Measurements from ENCODE around the gene MS4A6E.
"Not testable (repeated sequence)": the region's sequence is repeated elsewhere in the genome, so short reads cannot be mapped to it uniquely, and the experiment has no call there.

Gene MS4A6E

DNA sequence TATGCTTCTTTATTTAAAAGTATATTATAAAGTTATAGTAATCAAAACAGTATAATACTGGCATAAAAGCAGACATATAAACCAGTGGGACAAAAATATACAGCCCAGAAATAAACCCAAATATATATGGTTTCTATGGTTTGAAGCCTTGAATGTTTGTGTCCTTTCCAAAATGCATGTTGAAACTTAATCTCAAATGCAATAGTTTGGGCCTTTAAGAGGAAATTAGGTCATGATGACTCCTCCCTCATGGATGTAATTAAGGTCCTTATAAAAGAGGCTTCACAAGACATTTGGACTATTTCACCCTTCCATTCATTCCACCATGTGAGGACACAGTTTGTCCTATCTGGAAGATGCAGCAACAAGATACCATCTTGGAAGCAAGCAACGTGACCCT, at the start of gene MS4A6E:
Gene MS4A6E (plus strand): TSS at position 301 of the 400 bp plus-strand sequence. CDS start 7,641 bp downstream, outside the sequence.
- DNase-seq (ENCODE audit: low read depth), result no peak

DNA sequence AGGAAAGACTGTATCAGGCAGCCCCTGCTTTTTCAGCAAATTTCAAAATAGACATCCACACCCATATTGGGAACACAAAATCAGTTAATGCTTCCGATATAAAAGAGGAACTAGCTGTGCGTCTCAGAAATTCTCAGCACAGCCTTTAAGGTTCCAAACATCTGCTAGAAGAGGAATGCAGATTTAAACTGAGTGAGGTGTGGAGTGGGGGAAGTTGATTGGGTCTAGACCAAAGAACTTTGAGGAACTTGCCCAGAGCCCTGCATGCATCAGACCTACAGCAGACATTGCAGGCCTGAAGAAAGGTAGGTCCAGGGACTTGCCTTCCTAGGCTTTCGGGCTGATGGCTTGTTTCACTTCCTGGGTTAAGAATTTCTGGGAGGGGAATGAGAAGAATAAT, 46.6 kb upstream of the MS4A6E start, which contains the start of gene MS4A4A:
Gene MS4A4A (plus strand): TSS at position 255 of the 400 bp plus-strand sequence. CDS start 10 bp downstream, at position 265.
- DNase-seq (ENCODE audit: low read depth), result no peak

GRCh38 chr11:60281485-60281884, 45.6 kb upstream of the MS4A6E start:
- DNase-seq (ENCODE audit: low read depth), result no peak

DNA sequence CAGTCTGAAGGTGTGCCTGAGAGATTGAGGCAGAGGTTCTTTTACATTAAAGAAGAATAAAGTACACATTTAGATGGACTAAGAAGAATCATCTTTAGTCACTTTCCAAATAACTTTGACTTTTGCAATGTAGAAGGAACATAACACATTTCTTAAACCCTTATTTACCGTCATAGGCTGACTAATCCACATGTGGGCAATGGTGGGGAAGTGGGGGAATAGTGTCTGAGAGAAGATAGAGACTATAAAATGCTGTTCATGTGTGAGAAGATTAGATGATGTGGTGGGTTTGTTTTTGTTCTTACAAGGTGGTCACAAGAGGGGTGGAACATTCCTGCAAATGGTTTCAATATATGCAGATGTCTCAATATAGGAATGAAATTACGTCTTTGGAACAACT, 44.8 kb upstream of the MS4A6E start:
- no peak for DNase-seq (ENCODE audit: low read depth)

GRCh38 chr11:60285411-60286126, 41.5 kb upstream of the MS4A6E start:
- DNase-seq (ENCODE audit: low read depth), result not testable (repeated sequence)

GRCh38 chr11:60288531-60288930, 38.5 kb upstream of the MS4A6E start:
- DNase-seq (ENCODE audit: low read depth), result no peak

GRCh38 chr11:60292145-60292544, 34.9 kb upstream of the MS4A6E start:
- no peak for DNase-seq (ENCODE audit: low read depth)

GRCh38 chr11:60301178-60301577, 25.9 kb upstream of the MS4A6E start:
- DNase-seq (ENCODE audit: low read depth), result no peak

DNA sequence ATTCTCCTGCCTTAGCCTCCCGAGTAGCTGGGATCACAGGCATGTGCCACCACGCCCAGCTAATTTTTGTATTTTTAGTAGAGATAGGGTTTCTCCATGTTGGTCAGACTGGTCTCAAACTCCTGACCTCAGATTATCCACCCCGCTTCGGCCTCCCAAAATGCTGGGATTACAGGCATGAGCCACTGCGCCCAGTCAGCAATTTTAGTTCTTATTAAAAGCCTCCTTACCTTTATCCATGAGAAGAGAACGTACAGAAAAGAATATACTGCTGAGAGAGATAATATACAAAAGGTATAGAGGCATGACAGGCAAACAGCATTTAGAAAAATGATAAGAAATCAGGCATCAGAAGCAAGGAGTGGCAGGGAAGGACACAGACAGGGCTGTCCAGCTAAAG, 25.2 kb upstream of the MS4A6E start:
- DNase-seq (ENCODE audit: low read depth), result not testable (repeated sequence)

DNA sequence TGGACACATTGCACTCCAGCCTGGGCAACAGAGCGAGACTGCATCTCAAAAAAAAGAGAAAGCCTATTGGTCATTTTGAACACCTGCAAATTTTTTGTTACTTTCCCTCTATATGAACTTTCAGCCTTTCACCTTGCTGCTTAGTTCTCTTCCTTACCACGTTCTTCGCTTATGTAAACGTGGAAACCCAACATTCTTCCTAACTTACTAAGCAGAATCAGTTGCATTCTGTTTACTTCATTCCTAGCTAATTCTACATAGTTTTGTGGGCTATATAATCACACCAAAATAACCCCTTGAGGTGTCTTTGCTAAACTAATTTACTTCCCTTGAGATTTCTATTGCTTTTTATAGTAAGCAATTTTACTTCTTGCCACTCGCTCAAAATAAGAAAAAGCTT, 23.4 kb upstream of the MS4A6E start:
- no peak for DNase-seq (ENCODE audit: low read depth)

- DNase-seq (ENCODE audit: low read depth), result peak; percentile 3
These were observed 21.0 kb upstream of the MS4A6E start for GRCh38 chr11:60305906-60306619.

GRCh38 chr11:60307507-60308195, 19.4 kb upstream of the MS4A6E start:
- DNase-seq (ENCODE audit: low read depth), result no peak

DNA sequence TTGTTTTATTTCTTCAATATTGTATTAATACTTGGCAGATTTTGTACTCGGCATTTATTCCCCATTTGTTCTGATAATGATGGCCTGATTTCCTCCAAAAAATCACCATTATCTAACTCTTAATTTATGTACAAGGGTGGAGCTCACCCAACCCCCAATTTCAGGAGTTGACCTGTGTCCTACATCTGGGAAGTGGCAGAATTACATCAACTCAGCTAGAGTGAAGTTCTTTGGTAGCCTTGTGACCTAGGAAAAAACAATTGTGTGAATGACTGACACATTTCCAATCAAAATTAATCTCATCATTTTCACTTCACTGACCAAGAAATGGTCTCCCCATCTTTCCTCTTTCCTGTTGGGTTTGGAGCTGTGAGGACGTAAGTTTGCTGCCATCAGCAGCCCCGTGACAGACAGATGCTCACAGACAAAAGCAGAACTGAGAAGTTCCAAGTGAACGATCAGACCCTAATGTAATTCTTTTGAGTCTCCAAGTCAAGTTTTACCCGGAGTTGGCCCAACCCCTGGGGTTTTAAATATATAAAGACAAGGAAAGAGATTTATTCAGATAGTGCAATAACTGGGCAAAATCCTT, 16.6 kb upstream of the MS4A6E start:
- DNase-seq (ENCODE audit: low read depth), result no peak

- DNase-seq (ENCODE audit: low read depth), result no peak
These were observed 12.3 kb upstream of the MS4A6E start for GRCh38 chr11:60314635-60315321.

GRCh38 chr11:60315871-60316270, 11.2 kb upstream of the MS4A6E start:
- no peak for DNase-seq (ENCODE audit: low read depth)

- no peak for DNase-seq (ENCODE audit: low read depth)
These were observed 10.7 kb upstream of the MS4A6E start for GRCh38 chr11:60316317-60316716.

DNA sequence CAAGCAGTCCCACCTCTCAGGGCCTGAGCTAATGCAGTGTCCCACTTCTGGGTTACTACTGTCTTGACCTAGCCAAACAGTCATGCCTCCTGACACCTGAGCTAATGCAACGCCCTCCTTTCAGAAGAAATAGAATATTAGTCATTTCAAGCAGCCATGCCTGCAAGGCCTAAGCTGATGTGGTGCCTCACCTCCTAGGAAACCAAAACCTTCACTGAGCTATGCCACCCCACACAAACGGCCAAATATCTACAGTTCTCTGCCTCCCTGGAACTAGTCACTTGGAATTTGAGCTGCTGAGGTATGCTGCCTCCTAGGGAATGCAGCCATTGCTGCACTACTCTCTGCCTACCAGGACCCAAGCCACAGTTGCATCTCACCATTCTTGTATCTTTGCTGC, 8.3 kb upstream of the MS4A6E start:
- DNase-seq (ENCODE audit: low read depth), result no peak

GRCh38 chr11:60321051-60321450, 6.0 kb upstream of the MS4A6E start:
- DNase-seq (ENCODE audit: low read depth), result no peak

DNA sequence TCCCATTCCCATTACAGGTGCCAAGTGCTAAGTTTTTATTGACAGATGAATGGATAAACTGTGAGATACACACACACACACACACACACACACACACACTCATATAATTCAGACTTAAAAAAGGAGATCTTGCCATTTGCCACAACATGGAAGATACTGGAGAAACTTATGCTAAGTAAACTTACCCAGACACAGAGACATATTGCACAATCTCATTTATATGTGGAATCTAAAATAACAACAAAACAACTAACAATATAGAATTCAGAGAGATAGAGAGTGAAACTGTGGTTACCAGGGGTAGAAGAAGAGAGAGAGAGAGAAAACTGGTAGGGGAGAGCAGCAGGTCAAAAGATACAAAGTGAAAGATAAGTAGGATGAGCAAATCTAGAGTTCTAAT, 1.4 kb downstream of the MS4A6E start:
- DNase-seq (ENCODE audit: low read depth), result no peak

- no peak for DNase-seq (ENCODE audit: low read depth)
These were observed 5.8 kb downstream of the MS4A6E start for GRCh38 chr11:60332846-60333245.

DNA sequence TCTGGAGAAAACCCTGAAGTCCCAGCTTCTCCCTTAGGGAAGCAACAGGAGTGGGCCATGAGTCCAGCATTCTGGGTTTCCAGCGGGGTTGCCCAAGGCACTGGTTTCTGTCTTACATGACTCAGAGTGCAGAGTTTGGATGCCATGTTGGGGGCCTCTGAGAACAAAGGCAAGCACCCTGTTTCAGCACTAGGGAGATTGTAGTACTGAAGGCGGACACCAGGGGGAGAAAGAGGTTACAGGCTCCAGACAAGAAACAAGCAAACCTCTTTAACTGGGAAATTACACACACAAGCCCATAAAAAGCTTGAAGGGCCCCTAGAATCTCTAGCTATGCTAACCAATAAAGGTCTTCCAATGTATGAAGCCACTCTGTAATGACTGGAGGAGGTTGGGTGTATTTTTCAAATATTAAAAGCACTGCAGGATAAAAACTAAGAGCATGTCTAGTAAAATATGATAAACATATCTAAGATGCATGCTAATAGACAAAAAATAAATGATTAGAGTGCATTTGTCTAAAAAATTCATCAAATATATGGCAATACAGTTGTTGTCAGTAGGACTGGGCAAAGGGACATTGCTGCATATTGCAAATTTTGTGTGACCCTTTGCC, 7.1 kb downstream of the MS4A6E start:
- no peak for DNase-seq (ENCODE audit: low read depth)
